OCI-LY7 (cell line): Measurements from ENCODE around the gene CA5A. TPM values are rescaled to one million over a fixed set of nuclear protein-coding genes. Genes with fewer than 3 reads are reported as not detected.

ENCODE experiments used
- BruUV-seq: library from RNA; stranded (reverse); fragments of 400-500 nt; replicated peaks from 2 replicates; lab custom pipeline; 2021; lab: Mats Ljungman, UMichigan
- CTCF ChIA-PET: fragments of 300-600 bp; sonication (Branson Sonifier 250); formaldehyde crosslinking; loops from one replicate; lab custom pipeline; 2022; ENCODE audit warnings: antibody characterized with exemption; ENCODE audit not compliant: unreplicated experiment; lab: Charles Lee
- POLR2A ChIA-PET: fragments of 300-600 bp; sonication (Branson Sonifier 250); formaldehyde crosslinking; loops from one replicate; lab custom pipeline; 2022; ENCODE audit warnings: antibody characterized with exemption; lab: Charles Lee
- DNase-seq: peaks from one replicate; pipeline ENCODE4 v3.0.0-alpha.2; 2015; ENCODE audit warnings: low spot score
- H2AFZ ChIP-seq: fragments of 200-600 bp; sonication (generic), shearing (Covaris generic); 2 replicates; pipeline ENCODE4 v1.6.1; 2014; ENCODE audit warnings: mild to moderate bottlenecking, antibody characterized with exemption, low read length, moderate library complexity
- H3K27ac ChIP-seq: fragments of 200-600 bp; sonication (generic); 2 replicates; pipeline ENCODE4 v1.5.1; 2014; ENCODE audit warnings: mixed run types, low read depth, mild to moderate bottlenecking, moderate library complexity, low read length, inconsistent platforms; ENCODE audit not compliant: poor library complexity, severe bottlenecking
- H3K36me3 ChIP-seq: fragments of 200-600 bp; sonication (generic); 2 replicates; pipeline ENCODE4 v1.6.1; 2014; ENCODE audit warnings: mild to moderate bottlenecking, antibody characterized with exemption, low read length, moderate library complexity, mixed read lengths; ENCODE audit not compliant: insufficient read depth
- H3K4me1 ChIP-seq: fragments of 200-600 bp; sonication (generic); 2 replicates; pipeline ENCODE4 v1.5.1; 2014; ENCODE audit warnings: mild to moderate bottlenecking, low read length; ENCODE audit not compliant: insufficient read depth, poor library complexity, severe bottlenecking
- H3K4me2 ChIP-seq: fragments of 200-600 bp; sonication (generic); 2 replicates; pipeline ENCODE4 v1.6.1; 2014; ENCODE audit warnings: mild to moderate bottlenecking, low read length
- H3K4me3 ChIP-seq: fragments of 200-600 bp; sonication (generic); 2 replicates; pipeline ENCODE4 v1.5.1; 2014; ENCODE audit warnings: mild to moderate bottlenecking, low read depth, low read length; ENCODE audit not compliant: poor library complexity, severe bottlenecking
- H3K79me2 ChIP-seq: fragments of 200-600 bp; sonication (generic); 2 replicates; pipeline ENCODE4 v1.6.1; 2016; ENCODE audit warnings: low read depth, mild to moderate bottlenecking, low read length, moderate library complexity, mixed read lengths; ENCODE audit not compliant: insufficient read depth
- H3K9me2 ChIP-seq: fragments of 200-600 bp; sonication (generic); 2 replicates; pipeline ENCODE4 v1.6.1; 2016; ENCODE audit warnings: mild to moderate bottlenecking, low read length, mixed read lengths; ENCODE audit not compliant: insufficient read depth
- H3K9me3 ChIP-seq: fragments of 200-600 bp; sonication (generic); 2 replicates; pipeline ENCODE4 v1.6.1; 2014; ENCODE audit warnings: mild to moderate bottlenecking, mixed run types, low read length, mixed read lengths
- H4K20me1 ChIP-seq: fragments of 200-600 bp; sonication (generic); 2 replicates; pipeline ENCODE4 v1.6.1; 2014; ENCODE audit warnings: mild to moderate bottlenecking, antibody characterized with exemption, low read length, moderate library complexity, mixed read lengths; ENCODE audit not compliant: insufficient read depth
- EZH2phosphoT487 ChIP-seq: fragments of 200-600 bp; sonication (generic); IDR thresholded peaks from 2 replicates; pipeline ENCODE4 v1.6.1; 2018; ENCODE audit warnings: low read depth, borderline replicate concordance, mild to moderate bottlenecking, mixed run types, antibody characterized with exemption, low read length, moderate library complexity, mixed read lengths
- intact Hi-C: fragments of 100-400 bp; cut with micrococcal nuclease; formaldehyde crosslinking; loops from one replicate; pipeline ENCODE4 v1.10.0; 2022; ENCODE audit not compliant: unreplicated experiment
- total RNA-seq, 2 experiments: library from RNA; depleted of rRNA in 1 of 2; stranded (reverse); fragments of >200 nt in 1 of 2; shearing (Covaris generic) in 1 of 2; gene quantifications; 2 replicates each; pipeline ENCODE4 v1.2.3, GENCODE V29; 2014 to 2022
- TF ChIP-seq, protein P1 (sequence below): fragments of 200-600 bp; sonication (generic); conservative IDR thresholded peaks from 2 replicates; pipeline ENCODE4 v1.5.1; 2014; ENCODE audit warnings: mild to moderate bottlenecking, antibody characterized with exemption, low read length, moderate library complexity, mixed read lengths

CA5A gene
- total RNA-seq, 2 experiments from 2014 or later, result not detected

GRCh38 chr16:87845807-87846619 lies 90.3 kb downstream of the CA5A start:
- DNase-seq, result no peak
- POLR2A ChIA-PET, result no interaction called here
- peaks cover 98% of the 10 kb centered on the region for H3K36me3 ChIP-seq
- H3K9me2 ChIP-seq, result no peaks in the 10 kb centered on the region
- CTCF ChIA-PET, result interaction anchor here (0.9 kb wide), 1 partner anchor 67 kb away, joined by 3 read pairs; no protein-coding TSS in a partner anchor
- BruUV-seq, result no TSS peak
- H2AFZ ChIP-seq, result no peak overlapping the region
- H3K4me1 ChIP-seq, result peaks cover 57% of the 10 kb centered on the region
- intact Hi-C loops, result no loop called here
- peaks cover 90% of the 10 kb centered on the region for H3K79me2 ChIP-seq
- no peak overlapping the region for H3K4me2 ChIP-seq
- TF ChIP-seq EZH2phosphoT487, result no peak
- TF ChIP-seq, protein P1, sequence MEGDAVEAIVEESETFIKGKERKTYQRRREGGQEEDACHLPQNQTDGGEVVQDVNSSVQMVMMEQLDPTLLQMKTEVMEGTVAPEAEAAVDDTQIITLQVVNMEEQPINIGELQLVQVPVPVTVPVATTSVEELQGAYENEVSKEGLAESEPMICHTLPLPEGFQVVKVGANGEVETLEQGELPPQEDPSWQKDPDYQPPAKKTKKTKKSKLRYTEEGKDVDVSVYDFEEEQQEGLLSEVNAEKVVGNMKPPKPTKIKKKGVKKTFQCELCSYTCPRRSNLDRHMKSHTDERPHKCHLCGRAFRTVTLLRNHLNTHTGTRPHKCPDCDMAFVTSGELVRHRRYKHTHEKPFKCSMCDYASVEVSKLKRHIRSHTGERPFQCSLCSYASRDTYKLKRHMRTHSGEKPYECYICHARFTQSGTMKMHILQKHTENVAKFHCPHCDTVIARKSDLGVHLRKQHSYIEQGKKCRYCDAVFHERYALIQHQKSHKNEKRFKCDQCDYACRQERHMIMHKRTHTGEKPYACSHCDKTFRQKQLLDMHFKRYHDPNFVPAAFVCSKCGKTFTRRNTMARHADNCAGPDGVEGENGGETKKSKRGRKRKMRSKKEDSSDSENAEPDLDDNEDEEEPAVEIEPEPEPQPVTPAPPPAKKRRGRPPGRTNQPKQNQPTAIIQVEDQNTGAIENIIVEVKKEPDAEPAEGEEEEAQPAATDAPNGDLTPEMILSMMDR, result no peak
- no peaks in the 10 kb centered on the region for H3K9me3 ChIP-seq
- H4K20me1 ChIP-seq, result peaks cover 33% of the 10 kb centered on the region; the same call in 1 of the 2 replicates
- no peak overlapping the region for H3K27ac ChIP-seq
- H3K4me3 ChIP-seq, result no peak overlapping the region

DNA sequence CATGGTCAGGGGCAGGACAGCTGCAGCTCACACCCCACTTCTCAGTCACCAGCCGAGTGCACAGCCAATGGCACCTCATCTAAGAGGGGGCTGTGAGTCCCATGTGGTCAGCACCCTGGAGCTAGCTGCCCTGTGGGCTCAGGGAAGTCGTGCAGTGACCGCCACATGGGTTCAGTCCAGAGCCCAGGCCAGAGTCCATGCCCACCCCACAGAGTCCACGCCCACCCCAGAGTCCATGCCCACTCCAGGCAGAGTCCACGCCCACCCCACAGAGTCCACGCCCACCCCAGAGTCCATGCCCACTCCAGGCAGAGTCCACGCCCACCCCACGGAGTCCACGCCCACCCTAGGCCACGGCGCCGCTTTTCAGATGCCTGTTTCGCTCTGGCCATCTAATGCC lies 91.1 kb downstream of the CA5A start:
- Histone ChIP-seq H3K9me2 (no peaks in the 10 kb centered on the region), H3K4me2 (peak overlapping the region; percentile 59; the same call in 1 of the 2 replicates), H3K79me2 (peaks cover 83% of the 10 kb centered on the region), H2AFZ (no peak overlapping the region), H3K4me1 (peaks cover 49% of the 10 kb centered on the region), H3K4me3 (no peak overlapping the region), H4K20me1 (peaks cover 33% of the 10 kb centered on the region; the same call in 1 of the 2 replicates), H3K36me3 (peaks cover 98% of the 10 kb centered on the region), H3K27ac (no peak overlapping the region), H3K9me3 (no peaks in the 10 kb centered on the region)
- intact Hi-C loops, result no loop called here
- DNase-seq, result no peak
- no TSS peak for BruUV-seq
- ChIA-PET CTCF (no interaction called here), POLR2A (no interaction called here)
- TF ChIP-seq EZH2phosphoT487, result no peak
- TF ChIP-seq, protein P1, result no peak

DNA sequence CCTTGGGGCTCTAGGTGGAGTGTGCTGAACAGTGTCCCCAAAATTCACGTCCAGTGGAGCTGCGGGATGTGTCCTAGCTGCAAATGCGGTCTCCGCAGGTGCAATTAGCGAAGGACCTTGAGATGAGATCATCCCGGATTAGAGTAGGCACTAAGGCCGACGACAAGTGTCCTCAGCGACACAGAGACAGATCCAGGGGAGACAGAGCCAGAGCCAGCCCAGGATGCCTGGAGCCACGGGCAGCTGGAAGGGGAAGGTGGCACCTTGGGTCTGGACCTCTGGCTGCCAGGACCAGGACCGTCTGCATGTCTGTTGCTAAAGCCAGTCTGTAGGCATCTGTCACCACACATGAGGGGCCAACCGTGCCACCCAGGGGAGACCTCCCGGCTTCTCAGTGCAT lies 91.5 kb downstream of the CA5A start:
- Histone ChIP-seq H3K79me2 (peaks cover 82% of the 10 kb centered on the region), H3K27ac (no peak overlapping the region), H3K4me2 (peak overlapping the region; percentile 59), H3K4me1 (peaks cover 45% of the 10 kb centered on the region), H3K36me3 (peaks cover 98% of the 10 kb centered on the region), H2AFZ (no peak overlapping the region), H3K9me2 (no peaks in the 10 kb centered on the region), H3K9me3 (no peaks in the 10 kb centered on the region), H3K4me3 (no peak overlapping the region), H4K20me1 (peaks cover 32% of the 10 kb centered on the region; the same call in 1 of the 2 replicates)
- no TSS peak for BruUV-seq
- ChIA-PET POLR2A (no interaction called here), CTCF (no interaction called here)
- DNase-seq, result no peak
- intact Hi-C loops, result no loop called here
- TF ChIP-seq EZH2phosphoT487, result no peak
- TF ChIP-seq, protein P1, result no peak
